Subcutaneous adipose tissue (tissue), 4 donors: Measurements from ENCODE around the gene SLC25A22. TPM values are rescaled to one million over a fixed set of nuclear protein-coding genes. Genes with fewer than 3 reads are reported as not detected.

ENCODE experiments used
- CTCF ChIP-seq: fragments of 450-650 bp; IDR thresholded peaks from one replicate; pipeline ENCODE4 v1.5.1; 2016; ENCODE audit warnings: low read depth, mild to moderate bottlenecking, control low read depth, antibody characterized with exemption, moderate library complexity
- total RNA-seq, 4 donors: library from RNA; depleted of rRNA; stranded (reverse); fragments of >200 nt; gene quantifications; one replicate each; pipeline ENCODE4 v1.1.0, GENCODE V29; 2016

Gene SLC25A22
- total RNA-seq, 4 donors from 2014 or later: 2.5 to 12.8 (median 3.7) TPM

- TF ChIP-seq CTCF: no peak
Measured at GRCh38 chr11:797296-798092, 587 bp downstream of the SLC25A22 start.

GRCh38 chr11:796565-797295 lies 1.4 kb downstream of the SLC25A22 start:
- TF ChIP-seq CTCF: no peak

- no peak for TF ChIP-seq CTCF
Measured at GRCh38 chr11:795634-796564, 2.2 kb downstream of the SLC25A22 start.

GRCh38 chr11:794766-795633 lies 3.1 kb downstream of the SLC25A22 start:
- TF ChIP-seq CTCF: no peak

GRCh38 chr11:794013-794765 lies 3.9 kb downstream of the SLC25A22 start:
- TF ChIP-seq CTCF: no peak

GRCh38 chr11:793556-793955 lies 4.5 kb downstream of the SLC25A22 start:
- no peak for TF ChIP-seq CTCF
